Keratinocyte (primary cell): Measurements from ENCODE around the gene OSTF1. TPM values are rescaled to one million over a fixed set of nuclear protein-coding genes. Genes with fewer than 3 reads are reported as not detected.

ENCODE experiments used
- DNase-seq: peaks from one replicate; pipeline ENCODE4 v3.0.0-alpha.2; 2011; ENCODE audit warnings: low read depth, missing footprints, low spot score
- FAIRE-seq: peaks from 2 replicates; lab custom pipeline; 2011; peaks lifted over from hg19 to GRCh38; lab: Jason Lieb, UNC
- H2AFZ ChIP-seq: 2 replicates; pipeline ENCODE4 v1.6.0; 2012; ENCODE audit warnings: low read length, control low read depth, inconsistent platforms; ENCODE audit not compliant: control insufficient read depth
- H3K27ac ChIP-seq: 2 replicates; pipeline ENCODE4 v1.5.1; 2011; ENCODE audit warnings: low read length; ENCODE audit not compliant: control insufficient read depth, insufficient read depth
- H3K27me3 ChIP-seq: 3 replicates; pipeline ENCODE4 v1.6.0; 2011; ENCODE audit warnings: low read length; ENCODE audit not compliant: control insufficient read depth, insufficient read depth; ENCODE audit errors: extremely low read depth
- H3K36me3 ChIP-seq, 2 experiments: 2 replicates in 1 of 2; 3 replicates in 1 of 2; pipeline ENCODE4 v1.5.1; 2011; ENCODE audit warnings: low read length in 2 of 2, mild to moderate bottlenecking in 1 of 2; ENCODE audit not compliant: control insufficient read depth in 2 of 2, insufficient read depth in 2 of 2; ENCODE audit errors: extremely low read depth in 1 of 2
- H3K4me1 ChIP-seq: 3 replicates; pipeline ENCODE4 v1.5.1; 2011; ENCODE audit warnings: low read length; ENCODE audit not compliant: control insufficient read depth, insufficient read depth; ENCODE audit errors: extremely low read depth
- H3K4me2 ChIP-seq: 3 replicates; pipeline ENCODE4 v1.6.0; 2011; ENCODE audit warnings: low read depth, low read length; ENCODE audit not compliant: control insufficient read depth, insufficient read depth; ENCODE audit errors: extremely low read depth
- H3K4me3 ChIP-seq, 3 experiments: fragments of 200-600 bp in 1 of 3; sonication (generic) in 1 of 3; 2 replicates in 2 of 3; 3 replicates in 1 of 3; pipeline ENCODE4 v1.5.1; 2011 to 2016; ENCODE audit warnings: low read length in 3 of 3, mild to moderate bottlenecking in 3 of 3, control low read depth in 2 of 3, inconsistent platforms in 1 of 3, low read depth in 1 of 3, mixed read lengths in 1 of 3, mixed run types in 1 of 3, moderate library complexity in 1 of 3; ENCODE audit not compliant: control insufficient read depth in 2 of 3, insufficient read depth in 2 of 3; ENCODE audit errors: extremely low read depth in 1 of 3
- H3K79me2 ChIP-seq: 2 replicates; pipeline ENCODE4 v1.6.0; 2012; ENCODE audit warnings: low read length; ENCODE audit not compliant: control insufficient read depth, insufficient read depth
- H3K9ac ChIP-seq: 3 replicates; pipeline ENCODE4 v1.6.0; 2011; ENCODE audit warnings: low read length; ENCODE audit not compliant: control insufficient read depth, insufficient read depth; ENCODE audit errors: extremely low read depth
- H3K9me1 ChIP-seq: 3 replicates; pipeline ENCODE4 v1.6.0; 2011; ENCODE audit warnings: low read length; ENCODE audit not compliant: control insufficient read depth, insufficient read depth; ENCODE audit errors: extremely low read depth
- H3K9me3 ChIP-seq: 2 replicates; pipeline ENCODE4 v1.5.1; 2012; ENCODE audit warnings: low read depth, low read length; ENCODE audit not compliant: control insufficient read depth
- H4K20me1 ChIP-seq: 3 replicates; pipeline ENCODE4 v1.6.0; 2011; ENCODE audit warnings: low read length; ENCODE audit not compliant: control insufficient read depth, insufficient read depth; ENCODE audit errors: extremely low read depth
- CTCF ChIP-seq, 3 experiments: IDR thresholded peaks in 1 of 3; conservative IDR thresholded peaks in 1 of 3; optimal IDR thresholded peaks in 1 of 3; 2 replicates in 2 of 3; 3 replicates in 1 of 3; pipeline versions ENCODE3 to v1.5.1; 2011; ENCODE audit warnings: low read length in 3 of 3, mild to moderate bottlenecking in 3 of 3, moderate library complexity in 2 of 3, control low read depth in 1 of 3, inconsistent platforms in 1 of 3; ENCODE audit not compliant: insufficient read depth in 2 of 3; ENCODE audit errors: extremely low read depth in 1 of 3
- EZH2 ChIP-seq: IDR thresholded peaks from one replicate; pipeline ENCODE4 v1.6.1; 2012; ENCODE audit warnings: inconsistent platforms, mild to moderate bottlenecking, low read length, moderate library complexity
- dilution Hi-C: fragments of 300-500 bp; cut with MboI; formaldehyde crosslinking; loops from one replicate; pipeline ENCODE4 v1.7.0; 2020; ENCODE audit warnings: low sequenced_read_pairs; ENCODE audit not compliant: extremely low pct_ligation_motif_present
- polyA plus RNA-seq, 5 experiments: library from polyadenylated mRNA; depleted of rRNA in 3 of 5; stranded (reverse) in 3 of 5; stranded (forward) in 1 of 5; unstranded in 1 of 5; fragments of >200 nt; gene quantifications; 1 replicate in 1 of 5; 2 replicates in 3 of 5; 3 replicates in 1 of 5; pipeline versions ENCODE4 v1.2.1 to v1.2.3, GENCODE V29; 2011 to 2012; ENCODE audit warnings: missing spikeins in 2 of 5, low read depth in 1 of 5, low replicate concordance in 1 of 5

OSTF1 gene
- polyA plus RNA-seq, 1 donor (not counting 4 experiments of a cell fraction or from before 2014, with no cell fraction given), result 39.2 TPM

GRCh38 chr9:75181750-75182149, 93.4 kb downstream of the OSTF1 start:
- DNase-seq (peak; percentile 94), FAIRE-seq (peak; percentile 99)
- H3K4me3 ChIP-seq, result no peak overlapping the region
- H3K9ac ChIP-seq, result no peak overlapping the region
- H2AFZ ChIP-seq, result peak overlapping the region; percentile 15
- no peaks in the 10 kb centered on the region for H3K9me1 ChIP-seq
- no peaks in the 10 kb centered on the region for H3K79me2 ChIP-seq
- peaks cover 0 to 2% of the 10 kb centered on the region in 2 experiments for H3K36me3 ChIP-seq
- no peaks in the 10 kb centered on the region for H3K9me3 ChIP-seq
- H3K27ac ChIP-seq, result peak overlapping the region; percentile 34
- H3K4me2 ChIP-seq, result no peak overlapping the region
- TF ChIP-seq EZH2 (no peak), CTCF (optimal IDR thresholded peaks at IDR 0.05 in 1 of 3, IDR thresholded peaks at IDR 0.05 in 1 of 3, conservative IDR thresholded peaks at IDR 0.05 in 1 of 3; ENCODE audit: extremely low read depth in 1 of 3, insufficient read depth in 2 of 3, low read length in 3 of 3) (no peak)
- no peaks in the 10 kb centered on the region for H4K20me1 ChIP-seq
- H3K27me3 ChIP-seq, result no peaks in the 10 kb centered on the region
- dilution Hi-C loops, result no loop called here
- H3K4me1 ChIP-seq, result peaks cover 10% of the 10 kb centered on the region

GRCh38 chr9:75183306-75183705, 95.0 kb downstream of the OSTF1 start:
- Histone ChIP-seq H3K27me3 (no peaks in the 10 kb centered on the region), H3K4me1 (peaks cover 10% of the 10 kb centered on the region), H4K20me1 (no peaks in the 10 kb centered on the region), H3K9me1 (no peaks in the 10 kb centered on the region), H3K4me2 (no peak overlapping the region), H3K27ac (no peak overlapping the region), H2AFZ (no peak overlapping the region), H3K9me3 (no peaks in the 10 kb centered on the region), H3K36me3 (peaks cover 0 to 2% of the 10 kb centered on the region in 2 experiments), H3K79me2 (no peaks in the 10 kb centered on the region), H3K9ac (no peak overlapping the region), H3K4me3 (no peak overlapping the region)
- dilution Hi-C loops, result no loop called here
- FAIRE-seq (no peak), DNase-seq (no peak)
- TF ChIP-seq EZH2 (no peak), CTCF (optimal IDR thresholded peaks at IDR 0.05 in 1 of 3, IDR thresholded peaks at IDR 0.05 in 1 of 3, conservative IDR thresholded peaks at IDR 0.05 in 1 of 3; ENCODE audit: extremely low read depth in 1 of 3, insufficient read depth in 2 of 3, low read length in 3 of 3) (no peak)
